ENCODE data around the gene OTOR.

Gene OTOR

GRCh38 chr20:16729565-16730460 lies 18.3 kb upstream of the OTOR start, which contains the start of gene SNRPB2:
TSS of gene SNRPB2 (plus strand) at chr20:16730026. CDS start at chr20:16731703, 1,677 bp downstream.
- Histone ChIP-seq H3K27me3 (replicated peaks; ENCODE audit: insufficient read depth, low read length) (peaks cover 5% of the 10 kb centered on the region; the same call in 1 of the 2 replicates), H3K79me2 (ENCODE audit: low read length) (peaks cover 45% of the 10 kb centered on the region), H3K36me3 (replicated peaks; ENCODE audit: insufficient read depth, low read length) (peaks cover 12% of the 10 kb centered on the region; the same call in 1 of the 2 replicates), H3K9me2 (replicated peaks; ENCODE audit: insufficient read depth, low read length) (no peaks in the 10 kb centered on the region), H4K20me1 (ENCODE audit: insufficient read depth, low read length) (no peaks in the 10 kb centered on the region), H3K4me1 (ENCODE audit: low read length) (peaks cover 11% of the 10 kb centered on the region), H3K4me2 (ENCODE audit: low read depth, low read length) (peak within 1 kb of the TSS; percentile 77), H3K27ac (ENCODE audit: low read length) (peak within 1 kb of the TSS; percentile 82), H3K9ac (ENCODE audit: low read length) (peak within 1 kb of the TSS; percentile 98), H3K4me3 (ENCODE audit: low read length) (peak within 1 kb of the TSS; percentile 96), H3F3A (ENCODE audit: insufficient read depth, low read length) (0 out of 2 replicates have a peak, but pooled peaks cover 3% of the 10 kb centered on the region), H2AFZ (ENCODE audit: low read length) (peak within 1 kb of the TSS; percentile 98), H3K9me3 (replicated peaks; ENCODE audit: insufficient read depth, low read length) (no peaks in the 10 kb centered on the region)
- TF ChIP-seq EZH2 (optimal IDR thresholded peaks at IDR 0.05; ENCODE audit: low read depth, low read length), result no peak
- no peak for TF ChIP-seq EZH2phosphoT487 (IDR thresholded peaks at IDR 0.05; ENCODE audit: low read length)
- TF ChIP-seq, protein P1, sequence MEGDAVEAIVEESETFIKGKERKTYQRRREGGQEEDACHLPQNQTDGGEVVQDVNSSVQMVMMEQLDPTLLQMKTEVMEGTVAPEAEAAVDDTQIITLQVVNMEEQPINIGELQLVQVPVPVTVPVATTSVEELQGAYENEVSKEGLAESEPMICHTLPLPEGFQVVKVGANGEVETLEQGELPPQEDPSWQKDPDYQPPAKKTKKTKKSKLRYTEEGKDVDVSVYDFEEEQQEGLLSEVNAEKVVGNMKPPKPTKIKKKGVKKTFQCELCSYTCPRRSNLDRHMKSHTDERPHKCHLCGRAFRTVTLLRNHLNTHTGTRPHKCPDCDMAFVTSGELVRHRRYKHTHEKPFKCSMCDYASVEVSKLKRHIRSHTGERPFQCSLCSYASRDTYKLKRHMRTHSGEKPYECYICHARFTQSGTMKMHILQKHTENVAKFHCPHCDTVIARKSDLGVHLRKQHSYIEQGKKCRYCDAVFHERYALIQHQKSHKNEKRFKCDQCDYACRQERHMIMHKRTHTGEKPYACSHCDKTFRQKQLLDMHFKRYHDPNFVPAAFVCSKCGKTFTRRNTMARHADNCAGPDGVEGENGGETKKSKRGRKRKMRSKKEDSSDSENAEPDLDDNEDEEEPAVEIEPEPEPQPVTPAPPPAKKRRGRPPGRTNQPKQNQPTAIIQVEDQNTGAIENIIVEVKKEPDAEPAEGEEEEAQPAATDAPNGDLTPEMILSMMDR (IDR thresholded peaks at IDR 0.05; ENCODE audit: low read length), result no peak
- DNase-seq, result peak; percentile 97

DNA sequence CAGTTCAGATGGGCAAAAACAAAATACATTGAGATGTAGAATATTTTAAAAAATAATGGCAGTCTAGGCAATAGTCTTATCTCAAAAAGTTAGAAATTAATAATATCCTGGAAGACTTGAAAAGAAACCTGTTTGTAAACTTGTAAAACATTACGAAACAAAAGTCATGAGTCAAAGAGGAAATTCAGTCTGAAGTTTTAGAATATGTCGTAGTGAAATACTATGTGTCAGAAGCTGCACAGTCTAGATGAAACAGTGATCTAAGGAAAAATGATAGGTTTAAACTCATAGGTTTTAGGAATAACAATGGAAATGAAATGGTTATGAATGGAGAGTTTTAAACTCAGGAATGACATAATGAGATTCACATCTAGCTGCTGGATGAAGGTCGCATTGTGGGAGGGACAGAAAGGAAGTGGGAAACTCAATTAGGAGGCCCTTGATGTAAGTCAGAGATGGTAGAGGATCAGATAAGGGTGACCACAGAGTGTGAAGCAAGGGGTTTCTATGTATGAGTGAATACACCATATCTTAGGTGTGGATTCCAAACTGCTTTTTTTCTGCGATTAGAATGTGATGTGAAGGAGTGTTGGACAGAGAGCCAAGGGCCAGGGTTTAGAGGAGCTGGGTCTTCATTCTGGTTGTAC lies 15.5 kb upstream of the OTOR start:
- no peak overlapping the region for H3K9ac ChIP-seq (ENCODE audit: low read length)
- H4K20me1 ChIP-seq (ENCODE audit: insufficient read depth, low read length), result no peaks in the 10 kb centered on the region
- H3K4me3 ChIP-seq (ENCODE audit: low read length), result no peak overlapping the region
- H3F3A ChIP-seq (ENCODE audit: insufficient read depth, low read length), result 0 out of 2 replicates have a peak, but pooled peaks cover 3% of the 10 kb centered on the region
- H3K79me2 ChIP-seq (ENCODE audit: low read length), result peaks cover 45% of the 10 kb centered on the region
- TF ChIP-seq EZH2 (optimal IDR thresholded peaks at IDR 0.05; ENCODE audit: low read depth, low read length), result no peak
- no peak for TF ChIP-seq EZH2phosphoT487 (IDR thresholded peaks at IDR 0.05; ENCODE audit: low read length)
- TF ChIP-seq, protein P1 (IDR thresholded peaks at IDR 0.05; ENCODE audit: low read length), result no peak
- H3K4me2 ChIP-seq (ENCODE audit: low read depth, low read length), result no peak overlapping the region
- H3K27me3 ChIP-seq (replicated peaks; ENCODE audit: insufficient read depth, low read length), result peaks cover 5% of the 10 kb centered on the region; the same call in 1 of the 2 replicates
- no peaks in the 10 kb centered on the region for H3K9me2 ChIP-seq (replicated peaks; ENCODE audit: insufficient read depth, low read length)
- no peak overlapping the region for H2AFZ ChIP-seq (ENCODE audit: low read length)
- H3K36me3 ChIP-seq (replicated peaks; ENCODE audit: insufficient read depth, low read length), result peaks cover 17% of the 10 kb centered on the region; the same call in 1 of the 2 replicates
- H3K27ac ChIP-seq (ENCODE audit: low read length), result no peak overlapping the region
- no peak for DNase-seq
- H3K4me1 ChIP-seq (ENCODE audit: low read length), result peaks cover 11% of the 10 kb centered on the region
- no peaks in the 10 kb centered on the region for H3K9me3 ChIP-seq (replicated peaks; ENCODE audit: insufficient read depth, low read length)

DNA sequence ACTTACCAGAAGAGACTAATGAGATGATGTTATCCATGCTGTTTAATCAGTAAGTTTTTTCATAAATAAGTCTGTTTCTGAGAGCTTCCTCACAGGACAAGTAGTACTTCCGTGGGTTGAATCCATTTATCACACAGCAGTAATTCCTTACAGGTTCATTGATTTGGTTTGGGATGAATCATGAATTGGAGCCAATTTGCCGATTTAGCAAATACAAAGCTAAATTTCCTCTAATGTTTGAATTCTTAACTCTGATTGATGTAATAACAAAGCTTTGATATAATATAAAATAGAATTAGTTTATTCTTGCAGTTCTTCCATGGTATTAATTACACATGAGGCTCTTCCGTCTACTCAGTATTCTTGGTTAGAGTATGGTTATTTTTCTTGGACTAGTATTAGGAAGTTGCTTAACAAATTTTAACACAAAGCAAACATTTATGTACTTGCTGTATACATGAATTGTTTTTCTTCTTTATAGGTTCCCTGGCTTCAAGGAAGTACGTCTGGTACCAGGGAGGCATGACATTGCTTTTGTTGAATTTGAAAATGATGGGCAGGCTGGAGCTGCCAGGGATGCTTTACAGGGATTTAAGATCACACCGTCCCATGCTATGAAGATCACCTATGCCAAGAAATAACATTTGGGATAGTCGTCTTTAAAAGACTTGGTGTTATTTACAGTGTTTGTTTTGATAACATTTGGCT lies 7.6 kb upstream of the OTOR start:
- H3K27ac ChIP-seq (ENCODE audit: low read length), result no peak overlapping the region
- no peaks in the 10 kb centered on the region for H4K20me1 ChIP-seq (ENCODE audit: insufficient read depth, low read length)
- H3K4me3 ChIP-seq (ENCODE audit: low read length), result no peak overlapping the region
- no peak for DNase-seq
- no peaks in the 10 kb centered on the region for H3K9me2 ChIP-seq (replicated peaks; ENCODE audit: insufficient read depth, low read length)
- no peaks in the 10 kb centered on the region for H3F3A ChIP-seq (ENCODE audit: insufficient read depth, low read length)
- H3K36me3 ChIP-seq (replicated peaks; ENCODE audit: insufficient read depth, low read length), result peaks cover 6% of the 10 kb centered on the region; the same call in 1 of the 2 replicates
- H3K79me2 ChIP-seq (ENCODE audit: low read length), result no peaks in the 10 kb centered on the region; the same call in none of the 2 replicates
- no peak overlapping the region for H2AFZ ChIP-seq (ENCODE audit: low read length)
- H3K4me1 ChIP-seq (ENCODE audit: low read length), result no peaks in the 10 kb centered on the region
- TF ChIP-seq, protein P1 (IDR thresholded peaks at IDR 0.05; ENCODE audit: low read length), result no peak
- no peak for TF ChIP-seq EZH2phosphoT487 (IDR thresholded peaks at IDR 0.05; ENCODE audit: low read length)
- TF ChIP-seq EZH2 (optimal IDR thresholded peaks at IDR 0.05; ENCODE audit: low read depth, low read length), result no peak
- no peak overlapping the region for H3K9ac ChIP-seq (ENCODE audit: low read length)
- no peaks in the 10 kb centered on the region for H3K27me3 ChIP-seq (replicated peaks; ENCODE audit: insufficient read depth, low read length)
- no peaks in the 10 kb centered on the region for H3K9me3 ChIP-seq (replicated peaks; ENCODE audit: insufficient read depth, low read length)
- H3K4me2 ChIP-seq (ENCODE audit: low read depth, low read length), result no peak overlapping the region

All from MM.1S (cell line).